Measurements from ENCODE around the gene STRN4.

The STRN4 gene

GRCh38 chr19:46741447-46741846 is 4.8 kb downstream of the STRN4 start:
- no peak for DNase-seq

DNA sequence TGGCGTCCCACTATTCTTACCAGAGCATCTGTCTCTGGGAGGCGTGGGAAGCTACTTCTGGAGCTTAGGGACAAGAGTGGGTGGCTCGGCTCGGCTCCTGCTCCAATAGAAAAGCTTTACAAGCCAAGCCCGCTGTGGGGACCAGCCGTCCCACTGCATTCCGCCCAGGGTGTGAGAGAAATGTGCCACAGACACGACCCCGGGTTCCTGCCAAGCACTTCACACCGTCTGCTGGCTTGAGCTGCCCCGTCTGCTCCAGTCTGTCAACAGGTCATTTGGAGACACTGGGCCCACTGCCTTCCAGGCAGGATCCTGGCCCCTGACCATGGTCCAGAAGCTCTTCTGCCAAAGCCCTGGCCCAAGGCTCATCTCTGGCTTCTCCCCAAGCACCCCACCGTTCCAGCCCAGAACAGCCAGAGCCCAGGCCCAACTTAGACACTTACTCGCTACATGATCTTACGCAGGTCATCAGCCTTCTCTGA is 6.9 kb downstream of the STRN4 start:
- DNase-seq, result no peak

GRCh38 chr19:46737761-46738171 is 8.5 kb downstream of the STRN4 start:
- DNase-seq, result no peak

GRCh38 chr19:46737298-46737654 is 9.0 kb downstream of the STRN4 start:
- DNase-seq, result no peak

DNA sequence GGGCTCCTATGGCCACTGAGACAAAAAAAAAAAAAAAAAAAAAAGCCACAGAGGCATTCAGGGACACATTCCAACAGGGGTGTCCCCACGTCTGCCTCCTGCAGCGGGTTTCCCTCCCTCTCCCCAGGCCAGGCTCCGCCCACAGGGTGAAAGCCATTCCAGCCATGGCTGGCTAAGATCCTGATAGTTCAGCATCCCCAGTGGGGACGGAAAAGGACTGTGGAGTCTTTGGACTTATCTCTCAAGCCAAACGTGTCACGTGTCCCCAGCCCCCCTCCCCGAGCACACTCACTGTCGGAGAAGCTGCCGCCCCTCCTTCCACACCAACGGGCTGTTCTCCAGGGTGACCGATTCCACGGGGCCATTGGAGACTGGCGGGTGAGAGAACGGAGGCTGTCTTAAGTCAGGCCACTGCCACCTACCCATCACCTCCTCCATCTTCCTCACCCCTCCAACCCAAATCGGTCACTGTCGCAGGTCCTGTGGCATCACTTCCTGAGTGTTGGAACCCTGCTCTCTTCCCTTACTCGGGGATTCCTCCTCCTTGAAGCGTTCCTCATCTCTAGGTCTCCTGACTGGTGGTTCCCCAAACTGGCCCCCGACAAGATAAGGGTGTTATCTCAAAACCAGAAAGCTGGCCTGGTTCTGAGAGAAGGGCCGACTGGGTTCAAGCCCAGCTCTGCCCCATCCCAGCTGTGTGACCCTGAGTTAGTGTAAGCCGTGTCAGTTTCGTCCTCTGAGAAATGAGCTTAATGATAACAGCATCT is 9.5 kb downstream of the STRN4 start:
- DNase-seq, result no peak

DNA sequence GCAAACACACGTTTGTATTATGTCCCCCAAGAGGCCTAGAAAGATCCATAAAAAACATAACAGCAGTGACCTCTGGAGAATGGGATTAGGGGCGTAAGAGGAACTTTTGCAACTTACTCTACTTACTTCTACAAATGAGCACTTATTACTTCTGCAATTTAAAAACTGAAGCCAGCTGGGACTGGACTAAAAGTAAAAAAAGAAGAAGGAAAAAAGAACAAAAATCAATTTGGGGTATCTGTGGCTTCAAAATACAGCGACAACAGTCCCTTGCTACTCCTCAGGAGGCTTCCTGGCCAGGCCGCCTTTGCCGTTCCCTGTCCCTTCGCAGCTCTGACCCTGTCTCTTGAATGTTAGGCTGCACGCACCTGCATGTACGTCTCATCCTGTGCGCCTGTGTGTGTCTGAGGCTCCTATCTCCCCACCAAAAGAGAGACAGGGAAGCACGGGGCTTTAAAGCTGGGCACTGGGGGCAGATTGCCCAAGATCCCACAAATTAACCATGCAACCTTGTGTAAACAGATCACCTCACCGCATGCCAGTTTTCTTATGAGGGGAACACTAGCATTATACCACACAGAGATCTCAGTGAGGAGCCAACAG is 12.5 kb downstream of the STRN4 start:
- no peak for DNase-seq

- DNase-seq, result no peak
Observed at GRCh38 chr19:46732966-46733689, 13.1 kb downstream of the STRN4 start.

GRCh38 chr19:46732172-46732938 is 13.9 kb downstream of the STRN4 start:
- no peak for DNase-seq

DNA sequence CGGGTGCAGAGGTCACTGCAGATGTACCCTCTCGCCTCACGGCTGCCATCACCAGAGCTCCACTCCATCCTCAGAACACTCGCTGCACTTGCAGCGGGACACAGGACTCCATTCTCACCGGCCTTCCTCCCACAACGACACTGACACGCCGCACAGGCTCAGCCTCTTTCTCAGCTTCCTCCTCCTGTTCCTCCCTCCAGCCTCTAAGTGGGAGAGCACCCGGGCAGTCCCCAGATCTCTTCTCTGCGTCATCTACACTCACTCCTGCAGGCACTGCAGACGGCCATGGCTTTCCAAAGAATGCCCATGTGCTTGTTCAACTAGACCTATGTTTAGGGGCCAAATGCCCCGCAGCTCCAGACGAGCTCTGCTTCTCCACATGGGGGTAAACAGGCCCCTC is 14.7 kb downstream of the STRN4 start:
- DNase-seq, result no peak

DNA sequence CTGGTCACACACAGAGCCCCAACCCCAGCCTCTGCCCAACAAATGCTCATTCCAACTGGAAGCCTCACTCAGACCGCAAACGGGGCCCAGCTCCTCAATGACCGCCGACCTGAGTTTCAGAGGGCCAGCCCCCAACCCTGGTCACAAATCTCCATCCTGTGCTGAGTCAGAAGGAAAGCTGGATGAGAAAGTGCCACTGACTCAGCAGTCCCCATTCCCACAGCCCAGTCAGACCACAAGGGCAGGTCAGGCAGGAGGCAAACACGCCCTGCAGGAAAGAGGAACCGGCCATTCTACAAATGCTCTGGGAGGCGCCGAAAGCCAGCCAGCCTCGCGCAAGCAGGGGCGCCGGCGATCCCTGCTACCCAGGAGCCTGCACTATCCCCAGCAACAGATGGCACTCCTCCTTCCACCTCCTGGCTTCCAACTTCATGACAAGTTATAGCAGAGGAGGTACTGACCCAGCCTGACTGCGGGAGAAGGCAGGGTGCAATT is 15.2 kb downstream of the STRN4 start:
- DNase-seq, result no peak

GRCh38 chr19:46730595-46730994 is 15.7 kb downstream of the STRN4 start:
- DNase-seq, result no peak

DNA sequence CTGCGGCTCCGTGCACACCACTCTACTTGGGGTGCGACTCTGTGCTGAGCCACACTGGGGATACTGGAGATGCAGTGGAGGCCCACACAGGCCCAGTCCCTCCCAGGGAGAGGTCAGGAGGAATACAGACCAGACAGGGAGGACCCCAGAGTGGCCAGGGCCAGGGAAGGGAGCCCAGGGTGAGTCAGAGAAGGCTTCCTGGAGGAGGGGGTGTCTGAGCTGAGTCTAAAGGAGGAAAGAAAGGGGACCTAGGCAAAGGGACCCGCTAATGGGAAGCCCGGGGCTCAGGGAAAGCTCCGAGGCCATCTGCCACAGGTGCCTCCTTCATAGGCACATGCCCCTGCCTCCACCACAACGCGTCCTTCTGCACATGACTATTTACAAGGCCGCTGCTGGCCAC is 16.1 kb downstream of the STRN4 start:
- no peak for DNase-seq

GRCh38 chr19:46729696-46730095 is 16.6 kb downstream of the STRN4 start:
- no peak for DNase-seq

- peak; percentile 7 for DNase-seq
Observed at GRCh38 chr19:46728693-46729339, 17.4 kb downstream of the STRN4 start.

GRCh38 chr19:46728208-46728607 is 18.0 kb downstream of the STRN4 start:
- no peak for DNase-seq

DNA sequence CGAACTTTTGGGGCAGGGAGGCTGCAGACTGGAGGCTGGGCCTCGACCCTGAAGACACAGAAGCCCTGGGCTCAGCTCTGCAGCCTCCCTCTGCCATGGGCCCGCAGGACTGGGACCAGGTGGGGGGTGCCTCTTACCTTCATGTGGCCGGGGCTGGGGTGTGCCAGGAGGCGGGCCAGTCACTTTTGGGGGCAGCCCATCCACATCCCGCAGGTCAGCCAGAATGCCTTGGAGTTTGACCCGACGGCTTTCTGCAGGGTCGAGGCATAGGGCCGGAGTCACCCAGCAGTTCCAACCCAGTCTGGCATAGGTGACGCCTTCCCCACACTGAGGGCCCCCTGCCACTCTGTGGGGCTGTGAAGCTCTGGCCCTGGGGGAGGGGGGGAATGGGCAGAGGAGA is 18.5 kb downstream of the STRN4 start:
- no peak for DNase-seq

DNA sequence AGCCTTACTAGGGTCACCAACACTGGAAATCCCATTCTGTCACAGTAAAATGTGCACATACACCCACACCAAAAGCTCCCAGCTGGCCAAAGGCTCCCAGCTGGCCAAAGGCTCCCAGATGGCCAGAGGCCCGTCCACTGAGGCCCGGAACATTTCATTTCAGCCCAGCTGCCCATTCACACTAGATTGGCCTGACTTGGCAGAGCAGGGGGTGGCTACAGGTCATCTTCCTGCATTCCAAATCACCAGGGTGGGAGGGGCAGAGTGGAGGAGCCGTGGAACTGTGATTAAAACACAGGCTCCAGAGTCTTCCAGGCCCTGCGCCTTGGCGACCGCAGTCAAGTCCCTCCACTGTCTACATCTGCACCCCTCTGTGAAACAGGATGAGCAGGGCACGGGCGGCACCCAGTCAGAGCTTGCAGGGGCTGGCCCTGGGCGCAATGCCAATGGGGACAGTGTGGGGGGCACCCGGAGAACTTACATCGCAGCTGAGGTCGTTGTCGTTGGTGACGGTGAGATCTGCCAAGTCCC is 19.2 kb downstream of the STRN4 start:
- no peak for DNase-seq

DNA sequence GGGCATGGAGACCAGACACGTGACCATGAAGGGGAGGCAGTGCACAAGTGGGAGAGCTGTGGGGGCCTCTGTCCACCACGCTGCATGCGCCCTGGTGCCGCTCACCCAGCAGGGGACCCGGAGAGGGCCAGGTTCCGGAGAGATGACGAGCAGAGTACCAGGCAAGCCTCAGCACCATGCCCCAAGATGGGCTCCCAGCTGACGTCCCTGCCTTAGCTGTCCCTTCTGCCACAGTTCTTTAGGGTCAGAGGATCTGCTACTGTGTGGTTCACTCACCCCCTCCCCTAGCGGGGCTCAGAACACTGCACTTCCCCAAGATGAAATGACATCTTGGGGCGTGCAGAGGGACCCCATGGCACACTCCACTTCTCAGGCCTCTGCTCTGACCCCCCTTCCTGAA is 19.7 kb downstream of the STRN4 start:
- no peak for DNase-seq

GRCh38 chr19:46725859-46726393 is 20.3 kb downstream of the STRN4 start:
- no peak for DNase-seq

GRCh38 chr19:46725036-46725820 is 21.0 kb downstream of the STRN4 start:
- no peak for DNase-seq

- no peak for DNase-seq
Observed at GRCh38 chr19:46724468-46724867, 21.8 kb downstream of the STRN4 start.
